ENCODE data around the gene SLC22A15. TPM values are rescaled to one million over a fixed set of nuclear protein-coding genes. Genes with fewer than 3 reads are reported as not detected.

SLC22A15 gene
- polyA plus RNA-seq, 1 donor: 7.1 TPM

GRCh38 chr1:116104667-116105066 is 128.4 kb downstream of the SLC22A15 start:
- DNase-seq: no peak

GRCh38 chr1:116105996-116106395 is 129.7 kb downstream of the SLC22A15 start:
- DNase-seq: no peak

- DNase-seq: no peak
Observed at GRCh38 chr1:116106646-116107045, 130.3 kb downstream of the SLC22A15 start.

- DNase-seq: no peak
Observed at GRCh38 chr1:116107371-116107770, 131.1 kb downstream of the SLC22A15 start.

- no peak for DNase-seq
Observed at GRCh38 chr1:116110567-116111523, 134.5 kb downstream of the SLC22A15 start, which contains the start of gene MAB21L3. Gene MAB21L3, plus strand, starts transcription at chr1:116111399. Its CDS starts 1,217 bp downstream, at chr1:116112616.

- peak; percentile 33 for DNase-seq
Observed at GRCh38 chr1:116111524-116112021, 135.3 kb downstream of the SLC22A15 start.

GRCh38 chr1:116112388-116113140 is 136.3 kb downstream of the SLC22A15 start:
- DNase-seq: no peak

- DNase-seq: no peak
Observed at GRCh38 chr1:116113615-116114014, 137.3 kb downstream of the SLC22A15 start.

GRCh38 chr1:116115476-116116439 is 139.4 kb downstream of the SLC22A15 start:
- no peak for DNase-seq

- no peak for DNase-seq
Observed at GRCh38 chr1:116118471-116118870, 142.2 kb downstream of the SLC22A15 start.

Other genes starting within 250 kb of the SLC22A15 start
- 0.40 TPM for gene CASQ2, start 207.8 kb upstream of the SLC22A15 start, polyA plus RNA-seq (ENCODE audit: insufficient read length)
- gene NHLH2, start 135.4 kb upstream of the SLC22A15 start, polyA plus RNA-seq (ENCODE audit: insufficient read length): not detected
- 0.63 TPM for gene MAB21L3, start 134.9 kb downstream of the SLC22A15 start, polyA plus RNA-seq (ENCODE audit: insufficient read length)